ENCODE results near the gene GPC1. TPM values are rescaled to one million over a fixed set of nuclear protein-coding genes. Genes with fewer than 3 reads are reported as not detected.
A peak's percentile ranks its signal among the peaks of the same experiment; 100 is the strongest.

GPC1 gene
- total RNA-seq, 1 donor from 2014 or later: 65.7 TPM

DNA sequence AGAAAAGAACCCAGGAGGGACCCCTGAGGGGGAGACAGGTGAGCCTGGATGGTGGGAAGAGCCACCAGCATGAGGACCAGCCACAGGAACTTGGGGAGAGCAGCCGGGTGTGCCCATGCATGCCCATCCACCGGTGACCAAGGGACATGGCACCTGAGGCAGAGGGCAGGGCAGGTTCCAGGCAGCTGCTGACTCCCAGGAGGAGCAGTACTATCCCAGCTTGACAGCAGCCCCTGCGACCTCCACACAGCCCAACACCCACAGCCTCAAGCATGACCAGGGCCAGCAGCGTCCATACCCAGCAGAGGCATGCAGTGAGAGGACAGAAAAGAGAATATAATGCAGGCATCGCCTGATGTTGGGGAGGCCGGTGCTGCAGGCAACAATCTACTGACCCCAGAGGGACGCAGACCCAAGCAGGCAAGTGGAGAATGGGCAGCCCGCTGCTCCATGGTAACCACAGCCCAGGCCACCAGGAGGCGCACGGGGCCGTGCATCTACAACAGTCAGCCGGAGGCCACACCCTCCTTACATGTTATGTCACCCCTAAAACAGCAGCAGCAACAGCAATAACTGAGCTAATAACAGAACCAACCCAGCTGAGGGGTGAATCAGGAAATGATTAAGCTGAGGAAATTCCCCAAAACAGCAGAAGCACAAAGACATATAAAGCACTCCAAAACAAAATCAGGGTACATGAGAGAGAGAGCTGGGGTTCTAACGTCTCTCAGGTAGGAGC lies 78.3 kb downstream of the GPC1 start:
- DNase-seq (ENCODE audit: low spot score): peak; percentile 80

DNA sequence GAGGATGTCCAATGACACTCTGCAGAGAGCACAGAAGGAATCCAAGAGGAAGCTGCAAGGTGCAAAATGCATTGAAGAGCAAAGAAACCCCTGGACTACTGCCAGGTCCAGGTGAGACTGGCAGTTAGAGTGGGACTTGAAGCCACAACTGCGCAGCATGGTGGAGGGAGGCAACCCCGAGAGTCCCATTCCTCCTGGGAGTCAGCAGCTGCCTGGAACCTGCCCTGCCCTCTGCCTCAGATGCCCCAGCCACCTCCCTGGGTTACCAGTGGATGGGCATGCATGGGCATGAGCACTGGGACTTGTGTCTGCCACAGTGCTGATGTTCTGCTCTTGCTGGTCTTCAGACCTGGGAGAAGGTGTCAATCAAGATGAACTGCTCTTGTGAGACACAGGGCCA lies 79.2 kb downstream of the GPC1 start:
- no peak for DNase-seq (ENCODE audit: low spot score)

DNA sequence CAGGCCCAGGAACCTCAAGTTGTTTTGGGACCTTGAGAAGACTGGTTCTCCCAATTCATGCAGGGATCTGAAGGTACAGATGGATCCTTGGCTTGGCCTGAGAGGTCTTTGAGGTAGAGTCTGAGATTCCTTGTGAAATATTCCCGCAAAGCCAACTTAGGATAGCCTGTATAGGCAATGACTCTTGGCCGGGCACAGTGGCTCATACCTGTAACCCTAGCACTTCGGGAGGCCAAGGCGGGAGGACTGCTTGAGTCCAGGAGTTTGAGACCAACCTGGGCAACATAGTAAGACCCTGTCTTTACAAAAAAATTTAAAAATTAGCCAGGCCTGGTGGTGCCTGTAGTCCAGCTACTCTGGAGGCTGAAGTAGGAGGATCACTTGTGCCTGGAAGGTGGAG lies 81.9 kb downstream of the GPC1 start:
- DNase-seq (ENCODE audit: low spot score): no peak

Other genes starting within 250 kb of the GPC1 start
- gene ANKMY1, start 122.3 kb downstream of the GPC1 start, total RNA-seq: 25.6 TPM
- 4.0 TPM for gene DUSP28, start 124.7 kb downstream of the GPC1 start, total RNA-seq
- gene RNPEPL1, start 132.8 kb downstream of the GPC1 start, total RNA-seq: 91.8 TPM
- gene CAPN10, start 151.1 kb downstream of the GPC1 start, total RNA-seq: 56.1 TPM
- 71.2 TPM for gene GPR35, start 189.8 kb downstream of the GPC1 start, total RNA-seq
- gene AQP12B, start 247.2 kb downstream of the GPC1 start, total RNA-seq: not detected